Skeletal muscle tissue (tissue), 4 donors: ENCODE results near the gene RECK. TPM values are rescaled to one million over a fixed set of nuclear protein-coding genes. Genes with fewer than 3 reads are reported as not detected.

Source experiments
- H3K27ac ChIP-seq: one replicate; pipeline ENCODE4 v1.7.0; 2013; ENCODE audit warnings: mild to moderate bottlenecking, low read depth, low read length, inconsistent platforms
- H3K27me3 ChIP-seq, 3 donors: one replicate each; pipeline ENCODE4 v1.7.0; 2013; ENCODE audit warnings: low read length in 3 of 3; ENCODE audit not compliant: control insufficient read depth in 3 of 3, insufficient read depth in 3 of 3
- H3K36me3 ChIP-seq, 3 donors: one replicate each; pipeline ENCODE4 v1.7.0; 2013; ENCODE audit warnings: low read length in 3 of 3; ENCODE audit not compliant: control insufficient read depth in 3 of 3, insufficient read depth in 3 of 3
- H3K4me1 ChIP-seq, 3 donors: one replicate each; pipeline ENCODE4 v1.7.0; 2013; ENCODE audit warnings: low read length in 3 of 3, mild to moderate bottlenecking in 3 of 3; ENCODE audit not compliant: control insufficient read depth in 3 of 3, insufficient read depth in 3 of 3
- H3K4me3 ChIP-seq, 3 donors: one replicate each; pipeline ENCODE4 v1.7.0; 2013; ENCODE audit warnings: low read length in 3 of 3
- H3K9ac ChIP-seq, 3 donors: one replicate each; pipeline ENCODE4 v1.7.0; 2013; ENCODE audit warnings: low read length in 3 of 3, mild to moderate bottlenecking in 3 of 3, moderate library complexity in 2 of 3, low read depth in 1 of 3
- H3K9me3 ChIP-seq, 3 donors: one replicate each; pipeline ENCODE4 v1.7.0; 2013; ENCODE audit warnings: low read length in 3 of 3; ENCODE audit not compliant: control insufficient read depth in 3 of 3
- total RNA-seq: library from RNA; depleted of rRNA; stranded (reverse); fragments of >200 nt; gene quantifications from one replicate; pipeline ENCODE4 v1.2.3, GENCODE V29; 2014
- donor health status: Osteomylitis.

The RECK gene
- total RNA-seq, 1 donor from 2014 or later, result 14.6 TPM

- Histone ChIP-seq H3K27ac (no peak overlapping the region), H3K9ac (no peak overlapping the region), H3K36me3 (no peaks in the 10 kb centered on the region), H3K4me1 (peaks cover 0 to 4% (median 3%) of the 10 kb centered on the region in 3 donors), H3K9me3 (peaks cover 0 to 3% (median 2%) of the 10 kb centered on the region in 3 donors), H3K4me3 (no peak overlapping the region), H3K27me3 (peaks cover 3 to 10% (median 6%) of the 10 kb centered on the region in 3 donors)
These were observed 30.0 kb upstream of the RECK start for GRCh38 chr9:36006549-36007315.

- Histone ChIP-seq H3K36me3 (no peaks in the 10 kb centered on the region), H3K4me3 (no peak overlapping the region), H3K27me3 (peaks cover 3 to 10% (median 5%) of the 10 kb centered on the region in 3 donors), H3K9ac (no peak overlapping the region), H3K27ac (no peak overlapping the region), H3K9me3 (peaks cover 0 to 3% (median 2%) of the 10 kb centered on the region in 3 donors), H3K4me1 (peaks cover 0 to 4% (median 3%) of the 10 kb centered on the region in 3 donors)
These were observed 29.4 kb upstream of the RECK start for GRCh38 chr9:36007316-36007708.

GRCh38 chr9:36007852-36008251 is 28.9 kb upstream of the RECK start:
- Histone ChIP-seq H3K27me3 (peaks cover 0 to 10% (median 3%) of the 10 kb centered on the region in 3 donors), H3K4me1 (peaks cover 0 to 4% (median 3%) of the 10 kb centered on the region in 3 donors), H3K36me3 (no peaks in the 10 kb centered on the region), H3K4me3 (no peak overlapping the region), H3K9me3 (peaks cover 0 to 3% (median 2%) of the 10 kb centered on the region in 3 donors), H3K27ac (no peak overlapping the region), H3K9ac (no peak overlapping the region)

GRCh38 chr9:36008774-36009300 is 27.9 kb upstream of the RECK start:
- H3K36me3 ChIP-seq, result no peaks in the 10 kb centered on the region
- no peak overlapping the region for H3K9ac ChIP-seq
- peaks cover 0 to 3% (median 2%) of the 10 kb centered on the region in 3 donors for H3K9me3 ChIP-seq
- H3K27ac ChIP-seq, result no peak overlapping the region
- no peak overlapping the region for H3K4me3 ChIP-seq
- H3K27me3 ChIP-seq, result peaks cover 0 to 8% (median 3%) of the 10 kb centered on the region in 3 donors
- peaks cover 0 to 4% (median 3%) of the 10 kb centered on the region in 3 donors for H3K4me1 ChIP-seq

- Histone ChIP-seq H3K27ac (no peak overlapping the region), H3K27me3 (peaks cover 0 to 8% (median 3%) of the 10 kb centered on the region in 3 donors), H3K4me3 (no peak overlapping the region), H3K36me3 (no peaks in the 10 kb centered on the region), H3K9me3 (no peaks in the 10 kb centered on the region), H3K4me1 (peaks cover 0 to 4% (median 3%) of the 10 kb centered on the region in 3 donors), H3K9ac (no peak overlapping the region)
These were observed 25.3 kb upstream of the RECK start for GRCh38 chr9:36011379-36011778.

GRCh38 chr9:36017278-36017677 is 19.4 kb upstream of the RECK start:
- H3K36me3 ChIP-seq, result no peaks in the 10 kb centered on the region
- H3K9me3 ChIP-seq, result no peaks in the 10 kb centered on the region
- H3K27me3 ChIP-seq, result no peaks in the 10 kb centered on the region
- H3K9ac ChIP-seq, result no peak overlapping the region
- H3K4me3 ChIP-seq, result no peak overlapping the region
- H3K4me1 ChIP-seq, result no peaks in the 10 kb centered on the region
- no peak overlapping the region for H3K27ac ChIP-seq

DNA sequence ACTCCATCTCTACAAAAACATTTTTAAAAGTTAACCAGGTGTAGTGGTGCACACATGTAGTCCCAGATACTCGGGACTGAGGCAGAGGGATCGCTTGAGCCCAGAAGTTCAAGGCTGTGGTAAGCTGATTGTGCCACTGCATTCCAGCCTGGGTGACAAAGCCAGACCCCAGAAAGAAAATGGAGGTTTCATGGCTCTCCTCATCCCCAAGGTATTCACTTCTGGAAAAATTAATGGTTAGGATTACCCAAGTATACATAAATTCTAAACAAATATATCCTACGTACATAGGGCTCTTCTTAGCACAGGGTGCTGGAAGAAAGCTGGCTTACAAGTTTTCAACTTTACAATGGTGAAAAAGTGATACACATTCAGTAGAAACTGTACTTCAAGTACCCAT is 18.6 kb upstream of the RECK start:
- H3K27ac ChIP-seq, result no peak overlapping the region
- no peak overlapping the region for H3K9ac ChIP-seq
- H3K4me1 ChIP-seq, result no peaks in the 10 kb centered on the region
- H3K36me3 ChIP-seq, result no peaks in the 10 kb centered on the region
- H3K4me3 ChIP-seq, result no peak overlapping the region
- H3K9me3 ChIP-seq, result no peaks in the 10 kb centered on the region
- H3K27me3 ChIP-seq, result no peaks in the 10 kb centered on the region

- Histone ChIP-seq H3K9me3 (no peaks in the 10 kb centered on the region), H3K9ac (no peak overlapping the region), H3K4me3 (no peak overlapping the region), H3K27ac (no peak overlapping the region), H3K27me3 (no peaks in the 10 kb centered on the region), H3K36me3 (no peaks in the 10 kb centered on the region), H3K4me1 (peaks cover 0 to 2% (median 0%) of the 10 kb centered on the region in 3 donors)
These were observed 17.6 kb upstream of the RECK start for GRCh38 chr9:36018891-36019720.

DNA sequence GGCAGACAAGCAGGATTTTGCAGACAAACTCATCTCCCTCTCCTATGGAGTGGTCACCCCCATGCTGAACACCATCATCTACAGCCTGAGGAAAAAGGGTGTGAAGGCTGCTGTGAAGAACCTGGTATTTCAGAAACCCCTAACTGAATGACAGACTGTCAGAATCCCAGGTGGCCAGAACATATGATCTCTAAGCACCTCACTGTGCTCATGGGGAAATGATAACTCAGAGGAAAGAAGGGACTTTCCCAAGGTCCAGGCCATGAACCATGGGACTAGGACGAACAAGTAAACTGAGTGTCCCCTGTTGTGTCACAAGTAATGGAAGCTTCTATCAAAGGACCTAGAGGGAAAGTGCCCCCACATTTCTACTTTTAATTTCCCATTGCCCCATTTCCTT is 14.7 kb upstream of the RECK start:
- Histone ChIP-seq H3K27me3 (no peaks in the 10 kb centered on the region), H3K36me3 (no peaks in the 10 kb centered on the region), H3K9me3 (no peaks in the 10 kb centered on the region), H3K27ac (no peak overlapping the region), H3K4me1 (peaks cover 0 to 2% (median 0%) of the 10 kb centered on the region in 3 donors), H3K4me3 (no peak overlapping the region), H3K9ac (no peak overlapping the region)
